Chondrocyte (in vitro differentiated cells): ENCODE results near the gene NAV1. TPM values are rescaled to one million over a fixed set of nuclear protein-coding genes. Genes with fewer than 3 reads are reported as not detected.

Experiments
- DNase-seq: peaks from one replicate; pipeline ENCODE4 v3.0.0; 2021; ENCODE audit warnings: mixed read lengths, low spot score
- H3K27ac Mint-ChIP-seq: one replicate; pipeline ENCODE4 v1.8.0; 2021; ENCODE audit warnings: mild to moderate bottlenecking, moderate library complexity, mixed read lengths; ENCODE audit not compliant: unreplicated experiment
- H3K27me3 Mint-ChIP-seq: 2 replicates; pipeline ENCODE4 v1.8.0; 2021; ENCODE audit warnings: low read depth, mixed read lengths
- H3K36me3 Mint-ChIP-seq: 2 replicates; pipeline ENCODE4 v1.8.0; 2021; ENCODE audit warnings: low read depth, mixed read lengths
- H3K4me1 Mint-ChIP-seq: 2 replicates; pipeline ENCODE4 v1.8.0; 2021; ENCODE audit warnings: low read depth, mild to moderate bottlenecking, mixed read lengths
- H3K4me3 Mint-ChIP-seq: one replicate; pipeline ENCODE4 v1.8.0; 2021; ENCODE audit warnings: mild to moderate bottlenecking, moderate library complexity, mixed read lengths; ENCODE audit not compliant: unreplicated experiment
- H3K9me3 Mint-ChIP-seq: 2 replicates; pipeline ENCODE4 v1.8.0; 2021; ENCODE audit warnings: low read depth, mixed read lengths
- total RNA-seq: library from RNA; stranded (reverse); gene quantifications from 3 replicates; pipeline ENCODE4 v1.2.1, GENCODE V29; 2021
- TF ChIP-seq, protein P1 (sequence below): fragments of 200-600 bp; sonication (generic); IDR thresholded peaks from 2 replicates; pipeline ENCODE4 v1.5.0; 2021; ENCODE audit warnings: antibody characterized with exemption, mild to moderate bottlenecking, moderate library complexity

Gene NAV1
- total RNA-seq, 1 donor from 2014 or later: 201 TPM

DNA sequence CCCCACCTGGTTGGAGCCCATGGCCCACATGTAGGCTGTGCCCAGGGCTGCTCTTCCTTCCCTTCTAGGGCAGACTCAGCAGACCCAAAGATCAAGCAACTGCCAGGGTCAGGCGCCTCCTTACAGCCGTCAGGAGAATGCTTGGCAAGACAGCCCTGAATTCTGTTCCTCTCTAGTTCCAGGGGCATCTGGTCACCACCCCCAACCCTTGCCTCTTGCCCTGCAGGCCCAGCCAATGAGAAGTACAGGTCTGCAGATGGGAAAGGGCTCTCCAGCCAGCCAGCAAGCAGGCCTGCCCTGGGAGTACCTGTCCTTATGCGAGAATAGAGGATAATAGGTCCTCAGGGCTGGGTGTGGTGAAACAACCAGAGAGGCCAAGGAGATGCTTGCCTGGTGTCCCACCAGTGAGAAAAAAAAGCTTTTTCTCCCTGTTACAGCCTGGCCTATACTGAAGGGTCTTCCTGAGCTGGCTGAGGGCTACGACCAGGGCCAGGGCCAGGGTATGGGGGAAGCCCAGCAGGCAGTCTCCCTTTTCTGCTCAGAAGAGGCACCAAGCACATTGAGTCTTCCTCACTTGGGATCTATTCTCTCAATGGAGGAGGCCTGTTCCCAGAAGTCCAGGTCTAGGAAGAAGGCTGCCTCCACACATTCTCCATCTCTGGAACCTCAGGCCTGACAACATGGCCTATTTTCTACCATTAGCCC is 31.4 kb downstream of the NAV1 start:
- H3K27ac Mint-ChIP-seq: no peak overlapping the region
- TF ChIP-seq, protein P1, sequence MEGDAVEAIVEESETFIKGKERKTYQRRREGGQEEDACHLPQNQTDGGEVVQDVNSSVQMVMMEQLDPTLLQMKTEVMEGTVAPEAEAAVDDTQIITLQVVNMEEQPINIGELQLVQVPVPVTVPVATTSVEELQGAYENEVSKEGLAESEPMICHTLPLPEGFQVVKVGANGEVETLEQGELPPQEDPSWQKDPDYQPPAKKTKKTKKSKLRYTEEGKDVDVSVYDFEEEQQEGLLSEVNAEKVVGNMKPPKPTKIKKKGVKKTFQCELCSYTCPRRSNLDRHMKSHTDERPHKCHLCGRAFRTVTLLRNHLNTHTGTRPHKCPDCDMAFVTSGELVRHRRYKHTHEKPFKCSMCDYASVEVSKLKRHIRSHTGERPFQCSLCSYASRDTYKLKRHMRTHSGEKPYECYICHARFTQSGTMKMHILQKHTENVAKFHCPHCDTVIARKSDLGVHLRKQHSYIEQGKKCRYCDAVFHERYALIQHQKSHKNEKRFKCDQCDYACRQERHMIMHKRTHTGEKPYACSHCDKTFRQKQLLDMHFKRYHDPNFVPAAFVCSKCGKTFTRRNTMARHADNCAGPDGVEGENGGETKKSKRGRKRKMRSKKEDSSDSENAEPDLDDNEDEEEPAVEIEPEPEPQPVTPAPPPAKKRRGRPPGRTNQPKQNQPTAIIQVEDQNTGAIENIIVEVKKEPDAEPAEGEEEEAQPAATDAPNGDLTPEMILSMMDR: no peak
- DNase-seq: no peak
- no peak overlapping the region for H3K4me3 Mint-ChIP-seq
- H3K36me3 Mint-ChIP-seq: no peaks in the 10 kb centered on the region
- H3K27me3 Mint-ChIP-seq: no peaks in the 10 kb centered on the region
- H3K9me3 Mint-ChIP-seq: no peaks in the 10 kb centered on the region
- peaks cover 28% of the 10 kb centered on the region for H3K4me1 Mint-ChIP-seq

DNA sequence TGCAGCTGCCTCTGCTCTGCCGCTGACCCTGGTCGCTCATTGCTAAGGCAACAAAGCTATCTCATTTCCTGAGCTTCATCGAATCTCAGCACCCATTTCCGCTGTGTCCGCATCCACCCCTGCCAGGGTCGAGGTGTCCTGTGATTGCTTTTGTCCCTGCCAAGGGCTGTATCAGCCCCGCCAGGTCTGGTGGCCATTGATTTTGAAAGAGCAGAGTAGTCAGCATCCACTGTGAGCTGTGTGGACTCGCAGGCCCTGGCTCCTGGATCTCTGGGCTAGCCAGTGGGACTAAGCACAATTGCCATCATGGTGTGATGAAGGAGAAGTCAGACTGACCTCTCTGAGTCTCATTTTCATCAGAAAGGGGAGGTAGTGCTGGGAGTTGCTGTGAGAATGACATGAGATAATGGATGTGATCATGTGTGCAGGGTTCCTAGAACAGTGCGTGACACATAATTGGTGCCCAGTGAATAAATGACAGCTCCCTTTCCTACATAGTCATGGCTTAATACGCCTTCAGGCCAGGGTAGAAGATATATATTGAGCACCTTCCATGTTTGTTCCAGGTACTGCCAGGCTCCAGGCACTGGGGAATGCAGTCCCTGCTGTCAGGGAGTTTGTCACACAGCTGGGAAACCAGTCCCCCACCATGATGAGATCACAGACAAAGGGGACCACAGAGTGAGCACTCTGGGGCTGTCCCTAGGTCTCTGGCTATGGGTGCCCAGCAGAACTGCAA is 32.1 kb downstream of the NAV1 start:
- no peaks in the 10 kb centered on the region for H3K27me3 Mint-ChIP-seq
- H3K27ac Mint-ChIP-seq: no peak overlapping the region
- H3K9me3 Mint-ChIP-seq: peaks cover 1% of the 10 kb centered on the region
- DNase-seq: no peak
- no peak overlapping the region for H3K4me3 Mint-ChIP-seq
- peaks cover 23% of the 10 kb centered on the region for H3K4me1 Mint-ChIP-seq
- peaks cover under 1% of the 10 kb centered on the region for H3K36me3 Mint-ChIP-seq
- TF ChIP-seq, protein P1: no peak

DNA sequence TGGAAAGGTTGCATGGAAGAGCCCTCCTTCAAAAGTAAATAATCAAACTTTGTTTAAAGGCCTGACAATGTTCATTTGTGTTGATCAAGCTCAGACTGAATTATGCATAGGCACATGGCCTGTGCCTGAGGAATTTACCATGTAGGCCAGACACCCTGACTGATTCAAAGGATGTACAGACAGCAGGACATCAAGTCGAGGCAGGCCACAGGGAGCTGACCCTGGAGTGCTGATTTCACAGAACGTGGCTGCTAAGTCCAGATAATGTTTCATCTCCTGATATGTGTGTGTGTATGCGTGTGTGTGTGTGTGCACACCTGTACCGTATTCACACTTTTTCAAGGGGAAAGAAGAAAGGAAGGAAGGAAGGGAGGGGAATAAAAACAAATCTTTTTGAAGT is 34.1 kb downstream of the NAV1 start:
- H3K4me3 Mint-ChIP-seq: no peak overlapping the region
- peaks cover 20% of the 10 kb centered on the region for H3K4me1 Mint-ChIP-seq
- peaks cover 10% of the 10 kb centered on the region for H3K36me3 Mint-ChIP-seq
- peaks cover 10% of the 10 kb centered on the region for H3K9me3 Mint-ChIP-seq
- H3K27me3 Mint-ChIP-seq: no peaks in the 10 kb centered on the region
- no peak for DNase-seq
- TF ChIP-seq, protein P1: no peak
- no peak overlapping the region for H3K27ac Mint-ChIP-seq

DNA sequence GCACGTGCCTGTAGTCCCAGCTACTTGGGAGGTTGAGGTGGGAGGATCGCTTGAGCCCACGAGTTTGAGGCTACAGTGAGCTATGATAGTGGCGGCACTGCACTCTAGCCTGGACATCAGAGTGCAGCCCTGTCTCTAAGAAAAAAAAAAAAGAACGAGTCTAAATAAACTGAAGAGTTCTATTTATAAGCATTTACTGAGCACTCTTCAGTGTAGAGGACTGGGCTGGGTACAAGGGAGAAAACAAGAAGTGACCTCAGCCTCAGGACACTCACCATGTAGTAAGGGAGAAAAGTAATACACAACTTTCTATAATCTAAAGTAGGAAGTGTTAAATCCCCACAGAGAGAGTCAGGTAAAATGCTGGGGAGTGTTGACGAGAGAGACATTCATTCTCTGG is 35.0 kb downstream of the NAV1 start:
- peaks cover 25% of the 10 kb centered on the region for H3K4me1 Mint-ChIP-seq
- H3K9me3 Mint-ChIP-seq: peaks cover 11% of the 10 kb centered on the region
- H3K36me3 Mint-ChIP-seq: peaks cover 13% of the 10 kb centered on the region
- H3K4me3 Mint-ChIP-seq: no peak overlapping the region
- H3K27me3 Mint-ChIP-seq: no peaks in the 10 kb centered on the region
- TF ChIP-seq, protein P1: no peak
- H3K27ac Mint-ChIP-seq: no peak overlapping the region
- no peak for DNase-seq

DNA sequence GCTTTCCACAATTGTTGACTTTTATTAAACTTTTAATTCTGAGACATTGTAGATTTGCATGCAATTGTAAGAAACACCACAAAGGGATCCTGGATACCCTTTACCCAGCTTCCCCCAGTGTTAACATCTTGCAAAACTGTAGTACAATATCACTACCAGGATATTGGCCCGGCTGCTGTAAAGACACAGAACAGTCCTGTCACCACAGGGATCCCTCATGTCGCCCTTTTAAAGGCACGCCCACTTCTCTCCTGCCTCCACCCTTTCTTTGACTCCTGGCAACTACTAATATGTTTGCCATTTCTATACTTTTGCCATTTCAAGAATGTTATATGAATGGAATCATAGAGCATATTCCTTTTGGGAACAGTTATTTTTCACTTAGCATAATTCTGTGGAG is 37.0 kb downstream of the NAV1 start:
- Mint-ChIP-seq H3K27me3 (no peaks in the 10 kb centered on the region), H3K36me3 (peaks cover 15% of the 10 kb centered on the region), H3K4me1 (peaks cover 28% of the 10 kb centered on the region), H3K9me3 (peaks cover 11% of the 10 kb centered on the region), H3K4me3 (no peak overlapping the region), H3K27ac (no peak overlapping the region)
- TF ChIP-seq, protein P1: no peak
- no peak for DNase-seq
